Right renal cortex interstitium (tissue), 3 donors: ENCODE data around the gene ZNF488. TPM values are rescaled to one million over a fixed set of nuclear protein-coding genes. Genes with fewer than 3 reads are reported as not detected.

Source experiments
- DNase-seq, 3 donors: peaks; one replicate each; pipeline ENCODE4 v3.0.0-alpha.2; 2013; ENCODE audit warnings: low read depth in 3 of 3, low spot score in 2 of 3
- polyA plus RNA-seq, 3 donors: library from polyadenylated mRNA; unstranded; fragments of 120-200 nt; gene quantifications; one replicate each; pipeline ENCODE4 v1.2.1, GENCODE V29; 2013; ENCODE audit not compliant: insufficient read length in 3 of 3

ZNF488 gene
- polyA plus RNA-seq, 3 donors, result 5.9 to 6.6 (median 6.4) TPM

GRCh38 chr10:47367646-47368045 is 16.4 kb downstream of the ZNF488 start:
- DNase-seq, result no peak

GRCh38 chr10:47366731-47367460 is 17.2 kb downstream of the ZNF488 start:
- no peak for DNase-seq

DNA sequence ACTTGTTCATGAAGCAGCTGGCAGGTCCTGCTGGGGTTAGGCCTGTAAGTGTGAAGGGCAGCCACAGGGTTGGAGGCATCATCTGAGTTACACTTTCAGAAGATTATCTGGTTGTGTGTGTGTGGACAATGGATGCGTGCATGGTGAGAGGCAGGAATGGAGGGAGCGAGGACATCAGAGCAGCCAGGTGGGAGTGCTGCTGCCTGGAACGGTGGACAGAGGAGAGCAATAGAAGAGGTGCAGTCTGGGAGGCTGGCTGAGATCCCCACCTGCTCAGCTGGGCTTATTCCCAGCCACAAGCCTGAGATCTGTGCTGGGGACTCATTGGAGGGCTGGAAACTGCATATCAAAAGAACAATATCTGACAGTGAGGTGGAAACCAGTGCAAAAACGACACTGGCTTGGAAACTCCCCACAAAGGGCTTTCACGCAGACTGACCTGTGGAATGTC is 17.9 kb downstream of the ZNF488 start:
- no peak for DNase-seq

- no peak for DNase-seq
These were observed 18.5 kb downstream of the ZNF488 start for GRCh38 chr10:47365431-47366180.

DNA sequence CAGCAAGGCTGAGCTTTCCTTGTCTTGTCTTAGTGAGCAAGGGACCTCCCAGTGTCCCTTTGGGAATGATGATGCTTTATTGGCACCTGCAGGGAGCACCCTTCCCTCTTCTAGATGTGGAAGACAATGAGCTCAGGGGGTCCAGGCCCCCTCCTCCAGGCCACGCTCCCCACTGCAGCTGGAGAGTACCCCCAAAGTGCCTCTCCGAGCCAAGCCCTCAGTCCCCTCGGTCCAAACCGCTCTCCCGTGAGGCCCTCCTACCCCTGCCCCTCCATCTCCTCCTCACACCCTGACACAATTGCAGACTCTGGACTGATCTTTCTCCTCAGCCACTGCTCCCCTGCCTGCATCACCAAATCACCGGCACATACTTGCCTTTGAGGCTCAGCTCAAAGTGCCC is 19.2 kb downstream of the ZNF488 start:
- DNase-seq, result no peak

DNA sequence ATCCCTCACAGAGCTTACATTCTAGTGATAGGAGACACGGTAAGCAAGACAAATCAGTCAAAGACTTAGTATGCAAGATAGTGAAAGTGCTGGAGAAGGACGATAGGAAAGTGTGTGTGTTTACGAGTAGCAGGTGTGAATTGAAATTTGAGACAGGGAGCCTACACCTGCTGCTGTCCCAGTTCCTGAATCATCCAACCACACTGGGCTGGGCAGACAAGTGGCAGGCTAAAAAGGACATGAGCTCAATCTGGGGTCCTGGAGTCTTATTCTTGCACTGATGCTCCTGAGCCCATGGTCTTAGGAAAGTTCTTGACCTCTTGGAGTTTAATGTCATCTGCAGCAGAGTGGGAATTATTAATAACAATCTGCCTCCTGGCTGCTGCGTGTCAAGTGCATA is 19.7 kb downstream of the ZNF488 start:
- no peak for DNase-seq

DNA sequence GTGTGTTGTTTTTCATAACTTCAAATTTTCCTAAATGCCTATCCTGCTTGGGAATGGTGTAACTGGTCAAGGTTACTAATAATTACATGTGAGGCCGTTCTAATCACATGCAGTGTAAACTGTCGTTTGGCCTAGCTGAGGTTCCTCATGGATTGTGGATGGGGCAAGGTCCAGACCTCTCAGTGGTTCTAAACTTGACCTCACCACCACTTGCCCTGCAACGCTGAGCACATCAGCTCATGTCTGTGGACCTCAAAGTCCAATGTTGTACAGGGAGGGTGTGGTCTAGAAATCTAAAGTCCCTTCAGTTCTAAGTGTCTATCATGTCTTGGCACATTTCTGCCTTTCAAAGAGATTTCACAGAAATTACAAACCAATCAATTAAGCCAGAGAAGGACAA is 20.3 kb downstream of the ZNF488 start:
- no peak for DNase-seq

GRCh38 chr10:47362199-47362598 is 21.9 kb downstream of the ZNF488 start:
- DNase-seq, result no peak

GRCh38 chr10:47361293-47361692 is 22.8 kb downstream of the ZNF488 start:
- no peak for DNase-seq

- DNase-seq, result no peak
These were observed 23.6 kb downstream of the ZNF488 start for GRCh38 chr10:47360419-47361040.

DNA sequence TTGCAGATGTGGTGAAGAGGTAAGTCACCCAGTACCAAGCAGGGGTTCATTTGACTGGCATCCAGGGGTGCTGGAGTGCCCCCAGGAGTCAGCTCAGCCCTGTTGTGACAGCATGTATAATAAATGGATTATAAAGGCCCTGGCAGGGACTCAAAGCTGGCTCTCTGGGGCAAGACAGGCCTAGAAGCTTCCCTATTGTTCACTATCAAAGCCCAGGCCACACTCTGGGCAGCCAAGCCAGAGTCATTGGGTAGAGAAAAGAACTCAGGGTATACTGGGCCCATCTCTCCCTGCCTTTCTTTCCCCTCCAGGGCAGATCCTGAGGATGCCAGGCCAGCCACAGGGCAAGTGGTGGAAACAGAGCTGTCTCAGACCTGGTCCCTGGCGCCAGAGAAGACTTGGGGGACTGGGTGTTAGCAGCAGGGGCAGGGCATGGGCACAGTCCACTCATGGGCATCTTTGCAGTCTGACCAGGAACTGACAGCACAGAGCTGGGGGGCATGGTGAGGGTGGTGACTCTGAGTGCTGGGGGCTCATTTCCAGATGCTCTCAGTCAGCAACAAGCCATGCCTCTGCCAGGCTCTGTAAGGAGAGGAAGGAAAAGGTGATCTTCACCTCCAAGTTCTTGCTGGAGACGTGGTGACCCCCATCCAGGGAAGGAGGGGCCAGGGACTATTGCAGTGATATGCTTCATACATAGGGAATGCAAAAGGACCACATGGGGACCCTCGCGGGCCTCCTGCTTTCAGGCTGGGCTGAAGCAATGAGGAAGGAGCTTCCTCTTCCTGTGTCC is 24.3 kb downstream of the ZNF488 start:
- no peak for DNase-seq

- DNase-seq, result no peak
These were observed 25.0 kb downstream of the ZNF488 start for GRCh38 chr10:47359101-47359500.

DNA sequence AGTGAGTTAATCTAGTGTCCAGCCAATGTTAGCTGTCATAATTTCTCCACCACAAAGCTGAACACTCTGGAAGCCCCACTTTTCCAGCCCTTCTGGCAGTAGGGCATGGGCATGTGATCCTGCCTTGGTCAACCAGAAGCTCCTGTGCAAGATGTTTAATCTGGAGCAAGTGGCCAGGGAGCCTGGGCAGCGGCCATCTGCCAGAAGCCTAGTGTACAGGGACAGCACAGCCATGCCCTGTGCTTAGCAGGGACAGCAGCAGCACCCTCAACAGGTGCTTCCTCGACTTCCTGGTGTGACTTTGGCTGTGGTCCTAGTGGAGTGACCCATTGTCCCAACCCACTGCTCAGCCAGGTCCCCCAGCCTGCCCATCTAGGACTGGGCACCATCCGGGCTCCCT is 25.6 kb downstream of the ZNF488 start:
- no peak for DNase-seq

DNA sequence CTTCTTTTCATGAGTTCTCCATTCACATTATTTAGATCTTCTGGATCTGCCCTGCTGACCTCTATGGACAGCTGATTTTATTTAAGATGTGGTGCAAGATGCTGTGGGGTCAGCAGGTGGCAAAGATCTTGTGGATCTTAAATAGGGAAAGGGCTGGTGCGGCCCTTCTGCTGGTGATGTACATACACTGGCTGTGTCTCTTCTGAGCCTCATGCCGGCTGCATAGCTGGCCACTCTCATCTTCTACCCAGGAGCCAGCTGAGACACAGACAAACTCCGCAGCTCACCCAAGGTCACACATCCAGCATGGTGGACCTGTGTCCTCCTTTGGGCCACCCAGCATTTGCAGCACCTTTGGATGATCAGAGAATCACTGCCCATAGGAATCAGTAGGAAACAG is 26.2 kb downstream of the ZNF488 start:
- DNase-seq, result no peak

DNA sequence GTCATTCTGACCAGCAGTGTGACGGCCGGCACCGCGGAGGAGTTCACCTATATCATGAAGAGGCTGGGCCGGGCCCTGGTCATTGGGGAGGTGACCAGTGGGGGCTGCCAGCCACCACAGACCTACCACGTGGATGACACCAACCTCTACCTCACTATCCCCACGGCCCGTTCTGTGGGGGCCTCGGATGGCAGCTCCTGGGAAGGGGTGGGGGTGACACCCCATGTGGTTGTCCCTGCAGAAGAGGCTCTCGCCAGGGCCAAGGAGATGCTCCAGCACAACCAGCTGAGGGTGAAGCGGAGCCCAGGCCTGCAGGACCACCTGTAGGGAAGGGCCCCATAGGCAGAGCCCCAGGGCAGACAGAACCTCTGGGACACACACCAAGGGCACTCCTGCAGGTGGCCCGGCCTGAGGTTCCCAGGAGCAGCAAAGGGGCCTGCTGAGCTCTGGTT is 26.9 kb downstream of the ZNF488 start:
- DNase-seq, result no peak

- no peak for DNase-seq
These were observed 27.4 kb downstream of the ZNF488 start for GRCh38 chr10:47356708-47357107.

DNA sequence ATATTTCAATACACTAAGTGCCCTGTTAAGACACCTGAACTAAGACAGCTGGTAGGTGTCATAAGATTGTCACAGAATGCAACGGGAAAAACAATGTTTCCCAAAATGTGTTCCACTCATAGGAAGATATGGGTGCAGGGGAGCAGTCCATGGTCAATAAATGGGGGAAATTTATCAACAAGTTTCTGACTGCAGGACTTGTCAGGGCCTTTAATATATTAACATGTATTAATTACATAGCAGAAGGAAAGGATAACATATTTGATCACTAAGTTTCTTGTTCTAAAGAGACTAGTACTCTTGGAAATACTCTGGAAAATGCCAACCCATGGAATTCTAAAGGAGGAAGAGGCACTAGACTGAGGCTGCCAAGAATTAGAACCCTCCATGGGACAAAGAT is 29.2 kb downstream of the ZNF488 start:
- no peak for DNase-seq

- no peak for DNase-seq
These were observed 29.9 kb downstream of the ZNF488 start for GRCh38 chr10:47354165-47354564.

GRCh38 chr10:47353351-47353750 is 30.7 kb downstream of the ZNF488 start:
- DNase-seq, result no peak

- DNase-seq, result no peak
These were observed 31.9 kb downstream of the ZNF488 start for GRCh38 chr10:47351899-47352815.
